ENCODE results near the gene SLC2A6.

The SLC2A6 gene

DNA sequence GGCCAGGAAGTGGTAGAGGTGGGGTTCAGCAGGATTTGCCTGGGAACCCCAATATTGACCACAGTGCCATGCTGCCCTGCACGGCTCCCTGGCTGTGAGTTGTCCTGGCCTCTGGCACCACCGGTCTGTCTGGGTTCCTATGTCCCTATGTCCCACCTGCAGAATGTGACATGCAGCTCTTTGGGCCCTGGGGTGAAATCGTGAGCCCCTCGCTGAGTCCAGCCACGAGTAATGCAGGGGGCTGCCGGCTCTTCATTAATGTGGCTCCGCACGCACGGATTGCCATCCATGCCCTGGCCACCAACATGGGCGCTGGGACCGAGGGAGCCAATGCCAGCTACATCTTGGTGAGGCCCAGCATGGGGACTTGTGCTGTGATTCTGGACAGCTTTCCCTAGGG lies 21.2 kb downstream of the SLC2A6 start:
- TF ChIP-seq, protein P1, sequence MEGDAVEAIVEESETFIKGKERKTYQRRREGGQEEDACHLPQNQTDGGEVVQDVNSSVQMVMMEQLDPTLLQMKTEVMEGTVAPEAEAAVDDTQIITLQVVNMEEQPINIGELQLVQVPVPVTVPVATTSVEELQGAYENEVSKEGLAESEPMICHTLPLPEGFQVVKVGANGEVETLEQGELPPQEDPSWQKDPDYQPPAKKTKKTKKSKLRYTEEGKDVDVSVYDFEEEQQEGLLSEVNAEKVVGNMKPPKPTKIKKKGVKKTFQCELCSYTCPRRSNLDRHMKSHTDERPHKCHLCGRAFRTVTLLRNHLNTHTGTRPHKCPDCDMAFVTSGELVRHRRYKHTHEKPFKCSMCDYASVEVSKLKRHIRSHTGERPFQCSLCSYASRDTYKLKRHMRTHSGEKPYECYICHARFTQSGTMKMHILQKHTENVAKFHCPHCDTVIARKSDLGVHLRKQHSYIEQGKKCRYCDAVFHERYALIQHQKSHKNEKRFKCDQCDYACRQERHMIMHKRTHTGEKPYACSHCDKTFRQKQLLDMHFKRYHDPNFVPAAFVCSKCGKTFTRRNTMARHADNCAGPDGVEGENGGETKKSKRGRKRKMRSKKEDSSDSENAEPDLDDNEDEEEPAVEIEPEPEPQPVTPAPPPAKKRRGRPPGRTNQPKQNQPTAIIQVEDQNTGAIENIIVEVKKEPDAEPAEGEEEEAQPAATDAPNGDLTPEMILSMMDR (IDR thresholded peaks at IDR 0.05; ENCODE audit: insufficient read depth, low read depth, low read length, missing control alignments) = no peak
- no peak overlapping the region for H3K4me3 ChIP-seq (ENCODE audit: low read length)
- no peak for DNase-seq (ENCODE audit: low read depth)

DNA sequence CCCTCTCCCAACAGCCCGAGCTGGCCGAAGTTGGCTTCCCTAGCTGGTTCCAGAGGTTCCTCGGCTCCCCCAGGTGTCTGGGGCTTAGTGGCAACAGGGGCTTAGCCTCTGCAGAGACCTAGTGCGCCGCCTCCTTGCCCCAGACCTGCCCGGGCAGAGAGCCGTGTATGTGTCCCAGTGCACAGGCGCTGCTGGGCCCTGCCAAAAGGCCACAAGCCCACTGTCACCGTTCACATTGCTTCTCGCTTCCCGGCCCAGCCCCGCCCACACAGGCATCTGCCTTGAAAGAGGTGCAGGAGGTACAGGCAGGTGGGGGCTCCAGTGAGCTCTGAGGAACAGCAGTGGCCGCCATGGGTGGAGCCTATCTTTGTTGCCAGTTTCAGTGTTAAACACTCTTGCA lies 21.7 kb downstream of the SLC2A6 start:
- TF ChIP-seq, protein P1 (IDR thresholded peaks at IDR 0.05; ENCODE audit: insufficient read depth, low read depth, low read length, missing control alignments) = no peak
- H3K4me3 ChIP-seq (ENCODE audit: low read length) = no peak overlapping the region
- DNase-seq (ENCODE audit: low read depth) = no peak

DNA sequence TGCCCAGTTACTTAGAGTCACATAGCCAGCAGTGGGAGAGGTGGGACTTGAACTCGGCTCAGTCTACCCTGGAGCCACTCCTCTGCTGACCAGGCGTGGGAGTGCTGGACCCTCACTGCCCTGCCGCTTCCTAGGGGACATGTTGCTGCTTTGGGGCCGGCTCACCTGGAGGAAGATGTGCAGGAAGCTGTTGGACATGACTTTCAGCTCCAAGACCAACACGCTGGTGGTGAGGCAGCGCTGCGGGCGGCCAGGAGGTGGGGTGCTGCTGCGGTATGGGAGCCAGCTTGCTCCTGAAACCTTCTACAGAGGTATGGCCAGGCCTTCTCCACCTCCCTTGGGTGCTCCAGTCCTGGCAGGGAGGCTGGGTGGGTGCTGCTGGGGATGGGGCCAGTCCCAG lies 22.5 kb downstream of the SLC2A6 start:
- TF ChIP-seq, protein P1 (IDR thresholded peaks at IDR 0.05; ENCODE audit: insufficient read depth, low read depth, low read length, missing control alignments) = no peak
- H3K4me3 ChIP-seq (ENCODE audit: low read length) = no peak overlapping the region
- DNase-seq (ENCODE audit: low read depth) = no peak

- TF ChIP-seq, protein P1 (IDR thresholded peaks at IDR 0.05; ENCODE audit: insufficient read depth, low read depth, low read length, missing control alignments) = no peak
- no peak overlapping the region for H3K4me3 ChIP-seq (ENCODE audit: low read length)
- no peak for DNase-seq (ENCODE audit: low read depth)
Measured at GRCh38 chr9:133455936-133456335, 23.0 kb downstream of the SLC2A6 start.

DNA sequence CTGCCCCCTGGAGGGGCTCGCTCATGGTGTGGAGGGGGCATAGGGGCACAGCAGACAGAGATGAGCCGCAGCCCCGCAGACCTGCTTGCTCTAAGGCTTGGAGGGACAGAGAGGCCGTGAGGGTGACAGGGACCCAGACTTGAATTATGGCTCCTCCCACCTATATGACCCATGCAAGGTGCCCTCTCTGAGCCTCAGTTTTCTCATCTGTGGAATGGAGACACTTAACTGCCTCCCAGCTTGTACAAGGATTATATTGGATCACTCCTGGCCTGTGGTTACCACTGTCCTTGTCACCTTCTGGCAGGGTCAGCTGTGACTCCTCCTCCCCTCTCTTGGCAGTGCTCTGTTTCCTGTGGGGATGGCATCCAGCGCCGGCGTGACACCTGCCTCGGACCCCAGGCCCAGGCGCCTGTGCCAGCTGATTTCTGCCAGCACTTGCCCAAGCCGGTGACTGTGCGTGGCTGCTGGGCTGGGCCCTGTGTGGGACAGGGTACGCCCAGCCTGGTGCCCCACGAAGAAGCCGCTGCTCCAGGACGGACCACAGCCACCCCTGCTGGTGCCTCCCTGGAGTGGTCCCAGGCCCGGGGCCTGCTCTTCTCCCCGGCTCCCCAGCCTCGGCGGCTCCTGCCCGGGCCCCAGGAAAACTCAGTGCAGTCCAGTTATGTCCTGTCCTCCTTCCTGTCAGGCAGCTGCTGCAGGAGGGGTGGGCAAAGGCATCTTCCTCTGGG lies 23.8 kb downstream of the SLC2A6 start:
- no peak overlapping the region for H3K4me3 ChIP-seq (ENCODE audit: low read length)
- DNase-seq (ENCODE audit: low read depth) = no peak
- TF ChIP-seq, protein P1 (IDR thresholded peaks at IDR 0.05; ENCODE audit: insufficient read depth, low read depth, low read length, missing control alignments) = no peak

DNA sequence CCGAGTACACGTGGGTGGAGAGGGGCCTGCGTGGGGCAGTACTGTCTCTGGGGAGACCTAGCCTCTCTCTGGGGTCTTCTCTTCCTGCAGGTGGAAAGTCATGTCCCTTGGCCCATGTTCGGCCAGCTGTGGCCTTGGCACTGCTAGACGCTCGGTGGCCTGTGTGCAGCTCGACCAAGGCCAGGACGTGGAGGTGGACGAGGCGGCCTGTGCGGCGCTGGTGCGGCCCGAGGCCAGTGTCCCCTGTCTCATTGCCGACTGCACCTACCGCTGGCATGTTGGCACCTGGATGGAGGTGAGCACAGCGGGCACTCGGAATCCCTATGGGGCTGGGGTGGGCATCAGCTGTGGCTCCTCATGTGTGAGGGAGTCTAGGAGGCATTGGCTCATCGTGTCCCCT lies 24.6 kb downstream of the SLC2A6 start:
- DNase-seq (ENCODE audit: low read depth) = no peak
- H3K4me3 ChIP-seq (ENCODE audit: low read length) = no peak overlapping the region
- TF ChIP-seq, protein P1 (IDR thresholded peaks at IDR 0.05; ENCODE audit: insufficient read depth, low read depth, low read length, missing control alignments) = no peak

GRCh38 chr9:133453651-133454050 lies 25.2 kb downstream of the SLC2A6 start:
- no peak for DNase-seq (ENCODE audit: low read depth)
- TF ChIP-seq, protein P1 (IDR thresholded peaks at IDR 0.05; ENCODE audit: insufficient read depth, low read depth, low read length, missing control alignments) = no peak
- no peak overlapping the region for H3K4me3 ChIP-seq (ENCODE audit: low read length)

Data from epithelial cell of esophagus (primary cell).